GM12878 (cell line): Measurements from ENCODE around the gene FLT1.

ENCODE experiments used
- BACH1 ChIP-seq: fragments of 450-650 bp; IDR thresholded peaks from 2 replicates; pipeline ENCODE4 v1.6.1; 2017; ENCODE audit warnings: mild to moderate bottlenecking, borderline replicate concordance
- BHLHE40 ChIP-seq, 2 experiments: fragments of 450-650 bp in 1 of 2; IDR thresholded peaks; 2 replicates each; pipeline ENCODE4 v1.6.1; 2011 to 2017; ENCODE audit warnings: low read depth in 2 of 2, borderline replicate concordance in 1 of 2, improper control_type of control experiment in 1 of 2, low read length in 1 of 2, mild to moderate bottlenecking in 1 of 2
- CBX5 ChIP-seq: sonication (generic); IDR thresholded peaks from 2 replicates; pipeline ENCODE4 v1.6.1; 2016; ENCODE audit warnings: low read depth, moderate library complexity, mild to moderate bottlenecking, inconsistent platforms
- FOXK2 ChIP-seq: fragments of 450-650 bp; IDR thresholded peaks from 2 replicates; pipeline ENCODE4 v1.6.1; 2017; ENCODE audit warnings: mild to moderate bottlenecking, moderate library complexity
- HCFC1 ChIP-seq: fragments of 150-350 bp; IDR thresholded peaks from 2 replicates; pipeline ENCODE4 v1.6.1; 2014; ENCODE audit warnings: low read length
- POLR2A ChIP-seq: IDR thresholded peaks from 2 replicates; pipeline ENCODE4 v1.6.1; 2011; ENCODE audit warnings: low read depth, mild to moderate bottlenecking, low read length
- TF ChIP-seq, protein P1 (sequence below): fragments of 450-650 bp; IDR thresholded peaks from 2 replicates; pipeline ENCODE4 v1.6.1; 2017; ENCODE audit warnings: mild to moderate bottlenecking, low read depth, inconsistent platforms; ENCODE audit not compliant: poor library complexity, severe bottlenecking
- TF ChIP-seq, protein P2 (sequence below), 3 experiments: IDR thresholded peaks in 2 of 3; conservative IDR thresholded peaks in 1 of 3; 2 replicates each; pipeline ENCODE4 v1.5.1; 2011; ENCODE audit warnings: low read depth in 3 of 3, low read length in 3 of 3, mild to moderate bottlenecking in 3 of 3, control low read depth in 2 of 3, moderate library complexity in 2 of 3, inconsistent platforms in 1 of 3, mixed read lengths in 1 of 3; ENCODE audit not compliant: control insufficient read depth in 2 of 3, insufficient read depth in 1 of 3; ENCODE audit errors: extremely low read depth in 1 of 3
- TF ChIP-seq, protein P3 (sequence below): fragments of 450-650 bp; IDR thresholded peaks from 2 replicates; pipeline ENCODE4 v1.6.1; 2017; ENCODE audit warnings: mild to moderate bottlenecking

DNA sequence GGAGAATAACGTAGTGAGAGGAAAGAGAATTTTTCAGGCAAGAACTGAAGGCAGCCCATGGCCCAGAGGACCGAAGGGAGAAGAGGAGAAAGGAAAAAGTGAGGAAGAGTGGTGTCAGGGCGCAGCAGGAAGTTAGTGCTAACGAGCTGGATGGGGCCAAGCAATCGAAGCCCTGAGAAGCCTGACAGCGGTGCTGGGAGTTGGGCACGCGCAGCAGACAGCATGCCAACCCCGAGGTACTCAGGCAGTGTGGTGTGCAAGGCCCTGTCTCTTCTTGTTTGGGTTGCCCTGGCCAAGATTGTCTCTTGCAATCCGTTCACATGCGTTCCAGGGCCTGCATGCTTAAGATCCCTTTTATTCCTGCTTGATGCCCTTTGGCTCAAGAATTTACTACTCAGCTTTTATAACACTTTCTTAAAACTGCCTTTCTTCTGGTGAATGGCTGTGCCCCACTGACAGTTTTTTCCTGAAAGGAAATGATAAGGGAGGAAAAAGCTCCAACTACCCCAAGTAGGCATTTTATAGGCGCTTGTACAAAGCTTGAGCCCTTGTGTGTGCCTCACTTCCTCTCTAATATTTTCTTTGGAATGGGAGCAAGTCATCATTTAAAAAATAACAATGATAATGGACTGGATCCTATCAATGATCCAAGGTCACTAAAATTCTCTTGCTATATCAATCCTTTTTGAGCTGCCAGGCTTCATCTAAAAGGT, 115.4 kb downstream of the FLT1 start:
- TF ChIP-seq HCFC1, result no peak
- TF ChIP-seq, protein P1, sequence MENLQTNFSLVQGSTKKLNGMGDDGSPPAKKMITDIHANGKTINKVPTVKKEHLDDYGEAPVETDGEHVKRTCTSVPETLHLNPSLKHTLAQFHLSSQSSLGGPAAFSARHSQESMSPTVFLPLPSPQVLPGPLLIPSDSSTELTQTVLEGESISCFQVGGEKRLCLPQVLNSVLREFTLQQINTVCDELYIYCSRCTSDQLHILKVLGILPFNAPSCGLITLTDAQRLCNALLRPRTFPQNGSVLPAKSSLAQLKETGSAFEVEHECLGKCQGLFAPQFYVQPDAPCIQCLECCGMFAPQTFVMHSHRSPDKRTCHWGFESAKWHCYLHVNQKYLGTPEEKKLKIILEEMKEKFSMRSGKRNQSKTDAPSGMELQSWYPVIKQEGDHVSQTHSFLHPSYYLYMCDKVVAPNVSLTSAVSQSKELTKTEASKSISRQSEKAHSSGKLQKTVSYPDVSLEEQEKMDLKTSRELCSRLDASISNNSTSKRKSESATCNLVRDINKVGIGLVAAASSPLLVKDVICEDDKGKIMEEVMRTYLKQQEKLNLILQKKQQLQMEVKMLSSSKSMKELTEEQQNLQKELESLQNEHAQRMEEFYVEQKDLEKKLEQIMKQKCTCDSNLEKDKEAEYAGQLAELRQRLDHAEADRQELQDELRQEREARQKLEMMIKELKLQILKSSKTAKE, result no peak
- TF ChIP-seq, protein P2, sequence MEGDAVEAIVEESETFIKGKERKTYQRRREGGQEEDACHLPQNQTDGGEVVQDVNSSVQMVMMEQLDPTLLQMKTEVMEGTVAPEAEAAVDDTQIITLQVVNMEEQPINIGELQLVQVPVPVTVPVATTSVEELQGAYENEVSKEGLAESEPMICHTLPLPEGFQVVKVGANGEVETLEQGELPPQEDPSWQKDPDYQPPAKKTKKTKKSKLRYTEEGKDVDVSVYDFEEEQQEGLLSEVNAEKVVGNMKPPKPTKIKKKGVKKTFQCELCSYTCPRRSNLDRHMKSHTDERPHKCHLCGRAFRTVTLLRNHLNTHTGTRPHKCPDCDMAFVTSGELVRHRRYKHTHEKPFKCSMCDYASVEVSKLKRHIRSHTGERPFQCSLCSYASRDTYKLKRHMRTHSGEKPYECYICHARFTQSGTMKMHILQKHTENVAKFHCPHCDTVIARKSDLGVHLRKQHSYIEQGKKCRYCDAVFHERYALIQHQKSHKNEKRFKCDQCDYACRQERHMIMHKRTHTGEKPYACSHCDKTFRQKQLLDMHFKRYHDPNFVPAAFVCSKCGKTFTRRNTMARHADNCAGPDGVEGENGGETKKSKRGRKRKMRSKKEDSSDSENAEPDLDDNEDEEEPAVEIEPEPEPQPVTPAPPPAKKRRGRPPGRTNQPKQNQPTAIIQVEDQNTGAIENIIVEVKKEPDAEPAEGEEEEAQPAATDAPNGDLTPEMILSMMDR (IDR thresholded peaks at IDR 0.05 in 2 of 3, conservative IDR thresholded peaks at IDR 0.05 in 1 of 3; ENCODE audit: control insufficient read depth in 2 of 3, extremely low read depth in 1 of 3, insufficient read depth in 1 of 3, low read depth in 3 of 3, low read length in 3 of 3), result no peak
- TF ChIP-seq FOXK2, result no peak
- no peak for TF ChIP-seq POLR2A
- TF ChIP-seq BACH1, result no peak
- no peak for TF ChIP-seq CBX5
- TF ChIP-seq, protein P3, sequence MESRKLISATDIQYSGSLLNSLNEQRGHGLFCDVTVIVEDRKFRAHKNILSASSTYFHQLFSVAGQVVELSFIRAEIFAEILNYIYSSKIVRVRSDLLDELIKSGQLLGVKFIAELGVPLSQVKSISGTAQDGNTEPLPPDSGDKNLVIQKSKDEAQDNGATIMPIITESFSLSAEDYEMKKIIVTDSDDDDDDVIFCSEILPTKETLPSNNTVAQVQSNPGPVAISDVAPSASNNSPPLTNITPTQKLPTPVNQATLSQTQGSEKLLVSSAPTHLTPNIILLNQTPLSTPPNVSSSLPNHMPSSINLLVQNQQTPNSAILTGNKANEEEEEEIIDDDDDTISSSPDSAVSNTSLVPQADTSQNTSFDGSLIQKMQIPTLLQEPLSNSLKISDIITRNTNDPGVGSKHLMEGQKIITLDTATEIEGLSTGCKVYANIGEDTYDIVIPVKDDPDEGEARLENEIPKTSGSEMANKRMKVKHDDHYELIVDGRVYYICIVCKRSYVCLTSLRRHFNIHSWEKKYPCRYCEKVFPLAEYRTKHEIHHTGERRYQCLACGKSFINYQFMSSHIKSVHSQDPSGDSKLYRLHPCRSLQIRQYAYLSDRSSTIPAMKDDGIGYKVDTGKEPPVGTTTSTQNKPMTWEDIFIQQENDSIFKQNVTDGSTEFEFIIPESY, result no peak
- TF ChIP-seq BHLHE40 (IDR thresholded peaks at IDR 0.05; ENCODE audit: borderline replicate concordance in 1 of 2, low read depth in 2 of 2, low read length in 1 of 2), result no peak
